Body of pancreas (tissue), 4 donors: Measurements from ENCODE around the gene RPL6.

Source experiments
- CTCF ChIP-seq, 7 experiments: fragments of 450-650 bp in 4 of 7; fragments of 200-600 bp in 3 of 7; sonication (generic) in 3 of 7; IDR thresholded peaks; one replicate each; pipeline ENCODE4 v1.5.1; 2016 to 2019; ENCODE audit warnings: antibody characterized with exemption in 7 of 7
- POLR2A ChIP-seq, 3 donors: fragments of 450-650 bp; IDR thresholded peaks; one replicate each; pipeline ENCODE4 v1.6.1; 2016; ENCODE audit warnings: antibody characterized with exemption in 3 of 3, mild to moderate bottlenecking in 2 of 3

- TF ChIP-seq CTCF (IDR thresholded peaks at IDR 0.05) (no peak), POLR2A (IDR thresholded peaks at IDR 0.05) (no peak)
These were observed 4.6 kb upstream of the RPL6 start for GRCh38 chr12:112413855-112414625.
